ENCODE measurements around the gene KIT.
"Not testable (repeated sequence)": the region's sequence is repeated elsewhere in the genome, so short reads cannot be mapped to it uniquely, and the experiment has no call there.

The KIT gene

GRCh38 chr4:54632537-54632936, 25.2 kb upstream of the KIT start:
- no peaks in the 10 kb centered on the region for H3K9me3 ChIP-seq
- H3K4me3 ChIP-seq (ENCODE audit: low read depth, low read length) = no peak overlapping the region
- H3K27me3 ChIP-seq = no peaks in the 10 kb centered on the region
- H3K36me3 ChIP-seq = no peaks in the 10 kb centered on the region
- no peak for DNase-seq
- TF ChIP-seq CTCF (IDR thresholded peaks at IDR 0.05; ENCODE audit: low read depth, low read length) = no peak
- no peaks in the 10 kb centered on the region for H3K4me1 ChIP-seq

GRCh38 chr4:54633102-54633740, 24.5 kb upstream of the KIT start:
- DNase-seq, H3K27me3 ChIP-seq, H3K36me3 ChIP-seq: not testable (repeated sequence)

GRCh38 chr4:54635318-54635717, 22.4 kb upstream of the KIT start:
- no peak for DNase-seq
- Histone ChIP-seq H3K36me3 (no peaks in the 10 kb centered on the region), H3K4me1 (no peaks in the 10 kb centered on the region), H3K9me3 (no peaks in the 10 kb centered on the region), H3K4me3 (ENCODE audit: low read depth, low read length) (no peak overlapping the region), H3K27me3 (no peaks in the 10 kb centered on the region)
- TF ChIP-seq CTCF (IDR thresholded peaks at IDR 0.05; ENCODE audit: low read depth, low read length) = no peak

More at GRCh38 chr4:54633102-54633740, 24.5 kb upstream of the KIT start:
- not testable (repeated sequence) for H3K4me1 ChIP-seq; H3K9me3 ChIP-seq; H3K4me3 ChIP-seq (ENCODE audit: low read depth, low read length)

- Histone ChIP-seq H3K4me1 (no peaks in the 10 kb centered on the region), H3K36me3 (no peaks in the 10 kb centered on the region), H3K27me3 (peaks cover under 1% of the 10 kb centered on the region; the same call in 1 of the 2 replicates), H3K9me3 (no peaks in the 10 kb centered on the region), H3K4me3 (ENCODE audit: low read depth, low read length) (no peak overlapping the region)
- no peak for TF ChIP-seq CTCF (IDR thresholded peaks at IDR 0.05; ENCODE audit: low read depth, low read length)
- DNase-seq = no peak
Observed at GRCh38 chr4:54637325-54637724, 20.4 kb upstream of the KIT start.

- not testable (repeated sequence) for DNase-seq; H3K27me3 ChIP-seq; H3K4me1 ChIP-seq; H3K36me3 ChIP-seq; H3K9me3 ChIP-seq; H3K4me3 ChIP-seq (ENCODE audit: low read depth, low read length)
Observed at GRCh38 chr4:54641101-54641500, 16.7 kb upstream of the KIT start.

- Histone ChIP-seq H3K9me3 (no peaks in the 10 kb centered on the region), H3K27me3 (peaks cover 7% of the 10 kb centered on the region), H3K4me1 (no peaks in the 10 kb centered on the region), H3K4me3 (ENCODE audit: low read depth, low read length) (no peak overlapping the region), H3K36me3 (no peaks in the 10 kb centered on the region)
- no peak for DNase-seq
- no peak for TF ChIP-seq CTCF (IDR thresholded peaks at IDR 0.05; ENCODE audit: low read depth, low read length)
Observed at GRCh38 chr4:54643172-54643571, 14.6 kb upstream of the KIT start.

- Histone ChIP-seq H3K27me3 (peaks cover 7% of the 10 kb centered on the region), H3K4me1 (no peaks in the 10 kb centered on the region), H3K9me3 (no peaks in the 10 kb centered on the region), H3K4me3 (ENCODE audit: low read depth, low read length) (no peak overlapping the region), H3K36me3 (no peaks in the 10 kb centered on the region)
- no peak for TF ChIP-seq CTCF (IDR thresholded peaks at IDR 0.05; ENCODE audit: low read depth, low read length)
- DNase-seq = no peak
Observed at GRCh38 chr4:54643958-54644751, 13.6 kb upstream of the KIT start.

Measured in BE2C (cell line).